Measurements from ENCODE around the gene KRABD2.

KRABD2 gene

GRCh38 chr17:8333281-8333680, 43.2 kb downstream of the KRABD2 start:
- no peak overlapping the region for H3K4me3 ChIP-seq (ENCODE audit: low read depth, low read length)
- H3K36me3 ChIP-seq (ENCODE audit: control insufficient read depth, insufficient read depth, low read length): no peaks in the 10 kb centered on the region
- TF ChIP-seq, protein P1, sequence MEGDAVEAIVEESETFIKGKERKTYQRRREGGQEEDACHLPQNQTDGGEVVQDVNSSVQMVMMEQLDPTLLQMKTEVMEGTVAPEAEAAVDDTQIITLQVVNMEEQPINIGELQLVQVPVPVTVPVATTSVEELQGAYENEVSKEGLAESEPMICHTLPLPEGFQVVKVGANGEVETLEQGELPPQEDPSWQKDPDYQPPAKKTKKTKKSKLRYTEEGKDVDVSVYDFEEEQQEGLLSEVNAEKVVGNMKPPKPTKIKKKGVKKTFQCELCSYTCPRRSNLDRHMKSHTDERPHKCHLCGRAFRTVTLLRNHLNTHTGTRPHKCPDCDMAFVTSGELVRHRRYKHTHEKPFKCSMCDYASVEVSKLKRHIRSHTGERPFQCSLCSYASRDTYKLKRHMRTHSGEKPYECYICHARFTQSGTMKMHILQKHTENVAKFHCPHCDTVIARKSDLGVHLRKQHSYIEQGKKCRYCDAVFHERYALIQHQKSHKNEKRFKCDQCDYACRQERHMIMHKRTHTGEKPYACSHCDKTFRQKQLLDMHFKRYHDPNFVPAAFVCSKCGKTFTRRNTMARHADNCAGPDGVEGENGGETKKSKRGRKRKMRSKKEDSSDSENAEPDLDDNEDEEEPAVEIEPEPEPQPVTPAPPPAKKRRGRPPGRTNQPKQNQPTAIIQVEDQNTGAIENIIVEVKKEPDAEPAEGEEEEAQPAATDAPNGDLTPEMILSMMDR (IDR thresholded peaks at IDR 0.05): no peak
- no peaks in the 10 kb centered on the region for H3K4me1 ChIP-seq
- no peak overlapping the region for H3K27ac ChIP-seq
- H3K9me3 ChIP-seq (ENCODE audit: control insufficient read depth, low read length): no peaks in the 10 kb centered on the region
- no peaks in the 10 kb centered on the region for H3K79me2 ChIP-seq
- H3K9ac ChIP-seq: no peak overlapping the region
- no peak overlapping the region for H3K4me2 ChIP-seq (ENCODE audit: low read length)
- H2AFZ ChIP-seq: no peak overlapping the region
- H3K27me3 ChIP-seq (ENCODE audit: control insufficient read depth, insufficient read depth, low read length): no peaks in the 10 kb centered on the region

GRCh38 chr17:8332688-8333087, 43.8 kb downstream of the KRABD2 start:
- Histone ChIP-seq H3K36me3 (ENCODE audit: control insufficient read depth, insufficient read depth, low read length) (no peaks in the 10 kb centered on the region), H3K9ac (no peak overlapping the region), H3K9me3 (ENCODE audit: control insufficient read depth, low read length) (no peaks in the 10 kb centered on the region), H3K27ac (no peak overlapping the region), H3K4me3 (ENCODE audit: low read depth, low read length) (no peak overlapping the region), H3K27me3 (ENCODE audit: control insufficient read depth, insufficient read depth, low read length) (no peaks in the 10 kb centered on the region), H3K4me2 (ENCODE audit: low read length) (peak overlapping the region; percentile 3), H2AFZ (peak overlapping the region; percentile 43), H3K79me2 (no peaks in the 10 kb centered on the region), H3K4me1 (no peaks in the 10 kb centered on the region)
- TF ChIP-seq, protein P1 (IDR thresholded peaks at IDR 0.05): no peak

- Histone ChIP-seq H3K4me3 (ENCODE audit: low read depth, low read length) (no peak overlapping the region), H3K27ac (no peak overlapping the region), H3K4me1 (no peaks in the 10 kb centered on the region), H3K9ac (no peak overlapping the region), H3K36me3 (ENCODE audit: control insufficient read depth, insufficient read depth, low read length) (no peaks in the 10 kb centered on the region), H3K79me2 (no peaks in the 10 kb centered on the region), H2AFZ (no peak overlapping the region), H3K9me3 (ENCODE audit: control insufficient read depth, low read length) (no peaks in the 10 kb centered on the region), H3K27me3 (ENCODE audit: control insufficient read depth, insufficient read depth, low read length) (no peaks in the 10 kb centered on the region), H3K4me2 (ENCODE audit: low read length) (no peak overlapping the region)
- TF ChIP-seq, protein P1 (IDR thresholded peaks at IDR 0.05): no peak
Observed at GRCh38 chr17:8332128-8332527, 44.4 kb downstream of the KRABD2 start.

DNA sequence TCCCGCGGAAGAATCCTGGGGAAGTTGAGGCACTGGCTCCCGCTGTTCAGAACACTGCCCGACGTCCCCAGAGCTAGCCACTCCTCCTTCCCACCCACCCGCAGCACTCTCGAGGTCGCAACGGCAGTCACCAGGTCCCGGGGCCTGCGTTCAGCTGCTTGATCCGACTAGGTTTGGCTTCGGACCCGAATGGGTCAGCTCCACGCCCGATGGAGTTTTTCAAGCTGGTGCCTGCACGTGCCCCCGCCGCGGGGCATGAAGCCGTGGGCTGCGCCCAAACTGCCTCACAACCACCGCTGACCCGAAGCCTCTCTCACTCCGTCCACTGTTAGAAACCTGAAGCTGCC, 49.2 kb downstream of the KRABD2 start:
- Histone ChIP-seq H3K4me3 (ENCODE audit: low read depth, low read length) (peak overlapping the region; percentile 49), H3K36me3 (ENCODE audit: control insufficient read depth, insufficient read depth, low read length) (no peaks in the 10 kb centered on the region), H3K27ac (no peak overlapping the region), H3K9me3 (ENCODE audit: control insufficient read depth, low read length) (no peaks in the 10 kb centered on the region), H3K79me2 (no peaks in the 10 kb centered on the region), H3K4me2 (ENCODE audit: low read length) (peak overlapping the region; percentile 69), H3K4me1 (no peaks in the 10 kb centered on the region), H3K27me3 (ENCODE audit: control insufficient read depth, insufficient read depth, low read length) (no peaks in the 10 kb centered on the region), H3K9ac (no peak overlapping the region), H2AFZ (peak overlapping the region; percentile 83)
- TF ChIP-seq, protein P1 (IDR thresholded peaks at IDR 0.05): no peak

Data from parathyroid adenoma (tissue), 2 donors.